IPS-18a (cell line): ENCODE results near the gene BEX4.

Experiments
- H3K27ac ChIP-seq: one replicate; pipeline ENCODE4 v1.5.1; 2013; ENCODE audit warnings: low read length
- H3K27me3 ChIP-seq: one replicate; pipeline ENCODE4 v1.6.1; 2013; ENCODE audit warnings: mild to moderate bottlenecking, low read length; ENCODE audit not compliant: control insufficient read depth, insufficient read depth
- H3K36me3 ChIP-seq: one replicate; pipeline ENCODE4 v1.6.1; 2013; ENCODE audit warnings: low read depth, low read length; ENCODE audit not compliant: control insufficient read depth
- H3K4me1 ChIP-seq: one replicate; pipeline ENCODE4 v1.6.1; 2013; ENCODE audit warnings: low read depth, low read length; ENCODE audit not compliant: control insufficient read depth
- H3K4me3 ChIP-seq: one replicate; pipeline ENCODE4 v1.5.1; 2013; ENCODE audit warnings: low read length
- H3K9ac ChIP-seq: one replicate; pipeline ENCODE4 v1.6.1; 2013; ENCODE audit warnings: mild to moderate bottlenecking, low read length, moderate library complexity
- H3K9me3 ChIP-seq: one replicate; pipeline ENCODE4 v1.6.1; 2013; ENCODE audit warnings: low read depth, low read length; ENCODE audit not compliant: control insufficient read depth

The BEX4 gene

GRCh38 chrX:103248553-103248952 lies 33.6 kb downstream of the BEX4 start:
- H3K4me1 ChIP-seq = peaks cover 8% of the 10 kb centered on the region
- no peaks in the 10 kb centered on the region for H3K27me3 ChIP-seq
- H3K4me3 ChIP-seq = no peak overlapping the region
- H3K36me3 ChIP-seq = peaks cover 16% of the 10 kb centered on the region
- H3K9me3 ChIP-seq = no peaks in the 10 kb centered on the region
- H3K9ac ChIP-seq = no peak overlapping the region
- H3K27ac ChIP-seq = no peak overlapping the region

- H3K9me3 ChIP-seq = no peaks in the 10 kb centered on the region
- H3K4me1 ChIP-seq = peaks cover 9% of the 10 kb centered on the region
- no peak overlapping the region for H3K4me3 ChIP-seq
- H3K36me3 ChIP-seq = peaks cover 18% of the 10 kb centered on the region
- H3K9ac ChIP-seq = no peak overlapping the region
- H3K27ac ChIP-seq = no peak overlapping the region
- no peaks in the 10 kb centered on the region for H3K27me3 ChIP-seq
Observed at GRCh38 chrX:103249805-103250204, 34.9 kb downstream of the BEX4 start.

GRCh38 chrX:103250977-103251376 lies 36.1 kb downstream of the BEX4 start:
- H3K36me3 ChIP-seq = peaks cover 18% of the 10 kb centered on the region
- H3K4me3 ChIP-seq = no peak overlapping the region
- no peak overlapping the region for H3K27ac ChIP-seq
- no peaks in the 10 kb centered on the region for H3K9me3 ChIP-seq
- no peak overlapping the region for H3K9ac ChIP-seq
- peaks cover 17% of the 10 kb centered on the region for H3K4me1 ChIP-seq
- H3K27me3 ChIP-seq = no peaks in the 10 kb centered on the region

GRCh38 chrX:103253608-103254007 lies 38.7 kb downstream of the BEX4 start:
- H3K27me3 ChIP-seq = no peaks in the 10 kb centered on the region
- peaks cover 18% of the 10 kb centered on the region for H3K36me3 ChIP-seq
- peak overlapping the region; percentile 91 for H3K9ac ChIP-seq
- H3K4me3 ChIP-seq = peak overlapping the region; percentile 81
- H3K9me3 ChIP-seq = no peaks in the 10 kb centered on the region
- peak overlapping the region; percentile 86 for H3K27ac ChIP-seq
- peaks cover 19% of the 10 kb centered on the region for H3K4me1 ChIP-seq

- H3K9ac ChIP-seq = peak overlapping the region; percentile 91
- no peaks in the 10 kb centered on the region for H3K9me3 ChIP-seq
- H3K4me3 ChIP-seq = peak overlapping the region; percentile 81
- no peaks in the 10 kb centered on the region for H3K27me3 ChIP-seq
- peaks cover 18% of the 10 kb centered on the region for H3K36me3 ChIP-seq
- H3K4me1 ChIP-seq = peaks cover 19% of the 10 kb centered on the region
- peak overlapping the region; percentile 86 for H3K27ac ChIP-seq
Observed at GRCh38 chrX:103254171-103254824, 39.4 kb downstream of the BEX4 start.

GRCh38 chrX:103254921-103255493 lies 40.1 kb downstream of the BEX4 start, which contains the start of gene TCEAL8:
Gene TCEAL8 (minus strand): TSS chrX:103255155. CDS start chrX:103253979, 1,176 bp downstream.
- Histone ChIP-seq H3K4me1 (peaks cover 19% of the 10 kb centered on the region), H3K27me3 (no peaks in the 10 kb centered on the region), H3K9ac (peak within 1 kb of the TSS; percentile 91), H3K4me3 (peak within 1 kb of the TSS; percentile 81), H3K9me3 (no peaks in the 10 kb centered on the region), H3K27ac (peak within 1 kb of the TSS; percentile 86), H3K36me3 (peaks cover 18% of the 10 kb centered on the region)

GRCh38 chrX:103256651-103257050 lies 41.7 kb downstream of the BEX4 start:
- H3K4me3 ChIP-seq = no peak overlapping the region
- H3K9ac ChIP-seq = no peak overlapping the region
- H3K9me3 ChIP-seq = no peaks in the 10 kb centered on the region
- peaks cover 19% of the 10 kb centered on the region for H3K4me1 ChIP-seq
- H3K27me3 ChIP-seq = no peaks in the 10 kb centered on the region
- peaks cover 18% of the 10 kb centered on the region for H3K36me3 ChIP-seq
- no peak overlapping the region for H3K27ac ChIP-seq

GRCh38 chrX:103258275-103258674 lies 43.4 kb downstream of the BEX4 start:
- H3K4me3 ChIP-seq = no peak overlapping the region
- H3K36me3 ChIP-seq = peaks cover 4% of the 10 kb centered on the region
- H3K27ac ChIP-seq = no peak overlapping the region

More at GRCh38 chrX:103258275-103258674, 43.4 kb downstream of the BEX4 start:
- no peaks in the 10 kb centered on the region for H3K27me3 ChIP-seq
- no peak overlapping the region for H3K9ac ChIP-seq
- peaks cover 14% of the 10 kb centered on the region for H3K4me1 ChIP-seq
- no peaks in the 10 kb centered on the region for H3K9me3 ChIP-seq
